ENCODE data around the gene NOL6.

The NOL6 gene

DNA sequence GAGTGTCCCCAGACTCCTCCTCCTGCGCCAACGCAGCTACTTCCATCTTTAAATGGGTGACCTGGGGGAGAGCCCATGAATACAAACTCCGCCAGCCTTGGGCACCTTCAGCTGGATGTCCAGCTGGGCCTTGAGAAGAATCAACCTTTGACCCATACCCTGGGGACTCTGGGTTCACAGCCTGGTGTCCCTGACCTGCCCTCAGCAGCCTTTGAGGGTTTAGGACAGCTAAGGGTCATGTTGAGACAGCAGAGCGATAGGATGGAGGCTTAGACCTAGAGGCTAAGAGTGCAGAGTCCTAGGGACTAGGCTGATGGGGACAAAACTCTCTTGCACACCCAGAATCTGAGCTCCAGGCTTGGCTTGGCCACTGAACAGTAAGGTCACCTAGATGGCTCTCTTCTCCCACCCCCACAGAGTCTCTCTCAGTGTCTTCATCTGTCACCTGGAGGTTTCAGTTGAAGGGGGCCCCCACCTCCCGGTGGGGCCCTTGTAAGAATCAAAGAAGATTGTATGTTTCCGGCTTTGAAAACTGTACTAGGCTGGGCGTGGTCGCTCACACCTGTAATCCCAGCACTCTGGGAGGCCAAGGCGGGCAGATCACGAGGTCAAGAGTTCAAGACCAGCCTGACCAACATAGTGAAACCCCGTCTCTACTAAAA is 19.6 kb downstream of the NOL6 start:
- no peak for DNase-seq (ENCODE audit: low read depth)

DNA sequence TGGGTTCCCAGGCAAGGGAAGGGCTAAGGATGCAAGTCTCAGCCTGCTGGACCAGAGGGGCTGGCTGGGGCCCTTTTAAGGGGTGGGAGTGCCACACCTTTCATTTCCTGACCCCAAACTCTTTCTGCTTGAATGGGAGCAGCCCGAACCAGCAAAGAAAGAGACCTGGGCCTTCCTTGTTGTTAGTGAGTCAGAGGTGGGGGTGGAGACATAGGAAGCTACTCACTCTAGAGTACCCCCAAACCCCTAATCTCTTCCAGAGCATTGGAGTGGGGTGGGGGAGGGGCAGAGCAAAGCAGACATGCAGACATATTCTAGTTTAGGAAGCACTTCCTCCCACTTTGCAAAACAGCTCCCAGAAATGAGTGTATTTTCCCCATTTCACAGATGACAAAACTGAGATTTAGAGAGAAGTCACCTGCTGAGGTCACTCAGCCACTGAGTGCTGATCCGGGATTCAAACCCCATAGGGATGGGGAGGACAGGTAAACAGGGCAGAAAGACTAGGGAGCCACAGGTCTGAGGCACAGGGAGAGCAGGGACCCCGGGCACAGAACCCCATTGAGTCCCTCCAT is 20.4 kb downstream of the NOL6 start:
- DNase-seq (ENCODE audit: low read depth), result no peak

DNA sequence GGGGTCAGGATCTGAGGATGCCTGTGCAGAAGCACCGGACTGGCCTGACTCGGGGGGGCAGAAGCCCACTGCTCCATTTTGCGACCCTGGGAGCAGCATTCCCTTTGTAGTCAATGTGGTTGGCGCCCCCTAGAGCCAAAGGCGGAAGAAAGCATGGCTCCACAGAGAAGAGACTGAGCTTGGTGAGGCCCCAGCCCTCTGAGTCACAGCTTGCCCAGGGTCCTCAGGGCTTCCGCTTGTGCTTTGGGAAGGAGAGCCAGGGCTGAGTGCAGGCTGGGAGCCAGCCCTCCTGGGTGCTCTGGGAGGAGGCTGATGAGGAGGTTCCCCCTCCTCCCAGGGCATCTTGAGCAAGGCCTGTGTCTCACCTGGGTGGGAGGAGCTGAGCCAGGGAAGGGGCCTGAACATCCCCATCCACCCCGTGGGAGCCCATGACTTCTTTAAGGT is 20.9 kb downstream of the NOL6 start:
- no peak for DNase-seq (ENCODE audit: low read depth)

DNA sequence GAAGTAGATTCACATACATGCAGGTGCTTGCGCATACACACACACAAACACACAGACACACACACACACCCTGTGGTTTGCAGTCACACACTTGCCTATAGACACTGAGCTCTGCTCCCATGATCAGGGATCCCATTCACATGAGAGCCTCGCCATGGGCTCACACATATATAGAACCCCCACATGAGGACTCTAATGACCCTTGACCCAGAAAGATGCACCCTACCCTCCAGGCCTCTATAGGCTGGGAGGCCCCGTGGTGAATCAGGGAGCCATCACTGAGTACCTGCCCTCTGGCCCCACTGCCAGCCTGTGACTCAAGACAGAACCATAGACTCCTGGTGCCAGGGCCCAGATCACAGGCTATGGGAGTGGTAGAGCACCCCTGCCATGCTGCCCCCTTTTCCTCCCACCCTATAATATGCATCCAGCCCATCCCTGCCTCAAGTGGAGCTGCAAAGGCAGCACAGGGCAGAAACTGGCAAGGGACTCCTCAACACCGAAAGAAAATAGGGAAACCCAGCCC is 23.0 kb downstream of the NOL6 start:
- no peak for DNase-seq (ENCODE audit: low read depth)

DNA sequence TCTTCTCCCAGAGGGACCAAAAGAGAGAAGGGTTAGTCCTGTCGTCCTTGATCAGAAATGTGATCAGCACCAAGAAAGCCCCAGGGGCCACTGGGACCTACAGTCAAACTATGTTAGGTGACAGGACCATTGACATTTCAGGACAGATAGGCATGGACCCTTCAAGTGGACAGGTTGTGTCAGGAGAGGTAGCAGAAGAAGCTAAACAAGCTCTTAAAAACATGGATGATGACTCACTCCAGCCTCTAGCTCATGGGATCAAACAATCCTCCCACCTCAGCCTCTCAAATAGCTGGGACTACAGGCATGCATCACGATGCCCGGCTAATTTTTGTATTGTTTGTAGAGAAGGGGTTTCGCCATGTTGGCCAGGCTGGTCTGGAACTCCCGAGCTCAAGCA is 24.0 kb downstream of the NOL6 start:
- no peak for DNase-seq (ENCODE audit: low read depth)

DNA sequence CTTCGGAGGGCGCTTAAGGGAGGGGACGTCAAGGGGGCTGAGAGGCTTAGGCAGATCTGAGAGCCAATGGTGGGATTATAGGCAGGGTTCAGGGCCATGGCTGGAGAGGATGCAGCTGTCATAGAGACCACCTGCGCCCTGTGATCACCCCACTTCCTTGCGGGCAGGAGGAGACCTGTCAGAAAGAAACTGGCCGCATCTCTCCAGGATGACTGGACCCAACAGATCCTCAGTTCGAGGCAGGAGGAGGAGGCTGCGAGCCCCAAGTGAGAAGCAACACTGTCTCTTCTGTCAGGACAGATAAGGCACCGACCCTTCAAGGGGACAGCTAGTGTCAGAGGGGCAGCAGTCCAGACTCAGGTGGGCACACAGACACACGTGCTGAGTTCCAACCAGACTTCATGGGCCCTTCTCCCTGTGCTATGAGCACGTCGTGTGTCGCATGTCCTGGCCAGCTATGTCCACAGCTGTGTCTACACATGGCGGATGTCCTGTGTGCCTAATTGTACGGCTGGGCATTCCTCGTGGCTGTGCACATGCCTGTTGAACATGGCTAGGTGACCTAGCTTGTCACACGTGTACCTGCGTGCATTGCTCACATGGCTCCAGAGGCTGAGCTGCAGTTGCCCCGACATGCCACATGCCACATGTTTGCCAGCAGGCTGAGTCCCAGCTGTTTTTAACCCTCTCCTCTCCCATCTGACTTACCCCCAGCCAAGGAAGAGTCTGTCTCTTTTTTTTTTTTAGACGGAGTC is 25.7 kb downstream of the NOL6 start:
- no peak for DNase-seq (ENCODE audit: low read depth)

DNA sequence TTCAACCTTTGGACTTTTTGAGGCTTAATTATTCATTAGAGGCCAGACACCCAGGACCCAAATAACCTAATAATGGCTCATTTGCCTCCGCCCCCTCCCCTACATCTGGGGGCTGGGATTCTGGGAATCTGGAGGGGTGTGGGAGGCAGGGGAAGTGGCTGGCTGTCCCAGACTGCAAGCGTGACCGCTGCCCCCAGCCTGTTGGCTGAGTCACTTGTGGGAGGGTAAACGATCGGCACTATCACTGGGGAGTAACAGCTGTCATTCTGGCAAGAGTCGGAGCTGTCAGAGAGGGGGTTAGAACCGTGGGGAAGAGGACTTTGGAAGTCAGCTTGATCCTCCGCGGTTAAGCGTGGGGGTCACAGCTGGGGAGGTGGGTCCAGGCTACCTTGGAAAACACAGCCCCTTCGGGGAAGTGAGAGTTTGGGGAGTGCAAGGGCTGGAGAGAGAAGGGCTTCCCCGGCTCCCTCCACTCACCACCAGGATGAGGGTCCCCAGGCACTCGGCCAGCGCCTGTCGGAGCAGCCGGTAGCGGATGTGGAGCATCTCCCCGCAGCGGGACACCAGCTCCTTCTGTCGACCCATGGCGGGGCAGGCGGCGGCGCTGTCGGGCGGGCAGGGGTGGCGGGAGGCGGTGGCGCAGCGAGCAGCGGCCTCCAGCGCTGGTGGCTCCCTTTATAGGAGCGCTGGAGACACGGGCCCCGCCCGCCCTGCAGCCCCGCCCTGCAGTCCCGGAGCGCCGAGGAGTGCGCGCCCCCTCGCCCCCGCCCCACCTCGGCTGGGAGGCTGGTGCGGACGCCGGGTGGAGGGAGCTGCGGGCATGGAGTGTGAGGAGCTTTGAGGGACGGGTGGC is 26.6 kb downstream of the NOL6 start, which contains the start of gene AQP3:
TSS of gene AQP3 (minus strand) at position 648 of the 853 bp plus-strand sequence. CDS start at position 585, 63 bp downstream.
- no peak for DNase-seq (ENCODE audit: low read depth)

DNA sequence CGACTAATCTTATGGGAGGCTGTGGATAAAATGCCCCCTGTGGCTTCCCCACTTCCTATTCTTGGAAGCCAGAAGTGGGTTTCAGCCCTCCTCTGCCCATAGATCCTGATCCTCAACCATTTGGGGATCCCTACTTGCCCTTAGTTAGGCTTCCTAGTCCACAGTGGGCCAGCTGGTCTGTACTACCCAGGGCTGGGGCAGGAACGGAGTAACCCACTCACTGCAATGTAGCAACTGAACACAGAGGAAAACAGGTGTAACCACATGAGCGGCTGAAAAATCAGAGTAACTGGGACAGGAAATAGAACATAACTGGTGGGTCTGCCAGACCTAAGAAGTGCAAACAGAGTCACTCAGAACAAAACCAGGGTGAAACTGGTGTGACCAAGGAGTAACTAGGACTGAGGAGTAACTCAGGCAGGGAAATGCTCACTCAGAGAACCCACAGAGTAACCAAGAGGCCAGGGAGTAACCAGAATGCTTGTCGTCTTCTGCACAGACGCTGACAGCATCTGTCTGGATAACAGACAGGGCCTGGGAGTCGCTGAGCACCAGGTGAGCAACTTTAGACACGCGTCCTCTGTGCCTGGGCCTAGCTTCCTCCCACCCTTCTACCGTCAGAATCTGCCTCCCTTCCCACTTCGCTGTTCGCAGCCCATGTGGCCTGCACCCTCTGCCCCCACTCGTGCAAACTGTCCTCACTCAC is 27.3 kb downstream of the NOL6 start:
- DNase-seq (ENCODE audit: low read depth), result no peak

DNA sequence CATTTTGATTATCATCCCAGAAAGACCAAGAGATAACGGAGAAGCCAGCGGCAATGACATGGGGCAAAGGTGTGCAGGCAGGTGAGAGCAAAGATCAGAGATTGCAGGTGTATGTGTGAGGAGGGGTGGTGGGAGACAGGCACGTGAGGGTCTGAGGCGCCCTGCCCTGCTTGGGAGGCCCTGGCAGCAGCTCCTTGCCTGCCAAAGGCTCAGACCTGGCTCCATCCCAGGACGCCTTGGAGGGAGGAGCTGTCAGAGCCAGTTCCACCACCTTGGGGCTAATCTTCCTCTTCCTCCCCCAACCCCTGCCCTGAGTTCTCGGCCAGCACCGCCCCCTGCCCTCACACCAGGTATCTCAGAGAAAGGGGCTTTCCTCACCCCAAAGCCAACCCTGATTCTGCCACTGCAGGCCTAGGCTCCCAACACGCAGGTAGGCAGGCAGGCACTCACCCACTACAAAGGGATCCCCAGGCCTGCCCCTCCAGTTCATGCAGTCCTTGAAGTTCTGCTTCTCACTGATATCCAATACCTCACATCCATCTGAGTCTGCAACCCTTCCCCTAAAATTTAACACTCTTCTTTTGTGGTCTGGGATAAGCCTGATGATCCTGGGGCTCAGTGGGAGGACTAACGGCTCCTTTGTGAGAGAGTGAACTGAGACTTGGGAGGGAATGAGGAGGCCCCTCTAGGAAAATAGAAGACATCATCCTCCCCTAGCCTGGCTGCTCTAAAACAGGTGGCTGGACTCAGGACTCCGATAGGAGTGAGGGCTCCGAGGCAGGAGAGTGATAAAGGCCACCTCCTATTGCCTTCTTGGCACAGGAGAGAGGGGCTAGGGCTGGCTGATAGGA is 28.1 kb downstream of the NOL6 start:
- DNase-seq (ENCODE audit: low read depth), result no peak

DNA sequence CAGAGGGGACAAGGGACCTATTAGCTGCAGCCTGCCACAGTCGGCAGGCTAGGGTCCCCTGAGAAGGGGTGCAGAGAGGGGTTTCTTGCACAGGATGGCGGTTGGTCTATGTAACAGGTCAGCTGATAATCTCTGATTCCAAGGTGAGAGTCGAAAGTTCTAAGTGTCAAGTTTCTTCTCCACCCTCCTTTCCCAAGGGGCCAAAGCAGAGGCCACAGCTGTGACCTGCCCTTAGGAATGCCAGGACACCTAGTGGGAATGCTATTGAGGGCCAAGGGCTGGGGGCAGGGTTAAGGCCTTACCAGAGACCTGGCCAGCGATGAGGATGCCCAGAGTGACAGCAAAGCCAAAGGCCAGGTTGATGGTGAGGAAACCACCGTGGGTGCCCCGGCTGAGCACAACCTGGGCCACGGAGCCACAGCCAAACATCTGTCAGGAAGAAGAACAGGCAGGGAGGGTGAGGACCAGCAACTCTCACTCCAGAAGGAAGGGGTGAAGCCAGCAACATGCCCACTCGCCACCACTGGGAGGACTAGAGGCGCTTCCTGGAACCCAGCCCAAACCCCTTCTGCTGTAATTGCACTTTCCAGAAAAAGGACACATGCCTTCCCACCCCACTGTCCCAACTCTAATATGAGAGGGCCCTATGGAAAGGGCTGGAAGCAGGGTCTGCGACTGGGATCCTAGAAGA is 30.1 kb downstream of the NOL6 start:
- no peak for DNase-seq (ENCODE audit: low read depth)

DNA sequence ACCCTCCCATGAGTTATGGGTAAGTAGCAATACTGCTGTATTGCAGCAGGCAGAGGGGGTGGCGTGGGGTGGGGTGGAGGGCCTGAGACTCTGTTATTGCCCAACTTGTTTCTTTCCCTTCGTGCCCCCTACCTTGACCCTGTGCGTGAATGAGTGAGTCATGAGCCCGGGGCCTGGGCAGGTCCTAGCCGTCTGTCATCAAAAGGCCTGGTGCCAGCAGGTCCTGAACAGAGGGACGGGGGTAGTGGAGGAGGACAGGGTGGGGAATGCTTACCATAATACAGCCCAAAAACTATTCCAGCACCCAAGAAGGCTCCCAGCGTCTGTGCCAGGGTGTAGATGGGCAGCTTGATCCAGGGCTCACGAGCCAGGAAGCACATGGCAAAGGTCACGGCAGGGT is 30.7 kb downstream of the NOL6 start:
- DNase-seq (ENCODE audit: low read depth), result no peak

DNA sequence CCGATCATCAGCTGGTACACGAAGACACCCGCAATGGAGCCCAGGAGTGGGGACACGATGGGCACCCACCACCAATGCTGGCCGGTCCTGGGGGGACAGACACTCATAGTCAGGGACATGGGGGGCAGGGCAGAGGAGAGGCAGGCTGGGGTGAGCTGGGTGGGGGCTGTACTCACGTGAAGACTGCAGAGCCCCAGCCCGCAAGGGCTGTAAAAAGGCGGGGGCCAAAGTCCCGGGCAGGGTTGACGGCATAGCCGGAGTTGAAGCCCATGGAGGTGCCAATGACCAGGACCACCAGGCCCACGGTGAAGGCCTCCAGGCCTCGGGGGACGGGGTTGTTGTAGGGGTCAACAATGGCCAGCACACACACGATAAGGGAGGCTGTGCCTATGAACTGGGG is 31.6 kb downstream of the NOL6 start:
- no peak for DNase-seq (ENCODE audit: low read depth)

DNA sequence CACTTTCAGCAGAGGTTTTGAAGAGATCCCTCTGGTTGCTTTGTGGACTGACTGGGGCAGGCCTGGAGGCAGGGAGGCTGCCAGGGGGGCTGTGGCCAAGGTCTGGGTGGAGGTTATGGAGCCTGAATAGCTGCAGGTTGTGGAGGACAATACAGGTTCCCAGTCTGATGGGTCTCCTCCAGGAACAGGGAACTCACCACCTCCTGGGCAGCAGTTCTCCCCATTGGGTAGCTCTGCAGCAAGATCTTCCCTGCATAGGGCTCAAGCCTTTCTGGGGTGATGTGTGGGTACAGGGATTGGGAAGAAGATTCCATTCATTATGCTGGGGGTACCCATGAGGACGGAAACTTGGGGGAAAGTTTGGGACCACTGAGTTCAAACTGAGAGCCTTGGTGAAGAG is 33.1 kb downstream of the NOL6 start:
- no peak for DNase-seq (ENCODE audit: low read depth)

DNA sequence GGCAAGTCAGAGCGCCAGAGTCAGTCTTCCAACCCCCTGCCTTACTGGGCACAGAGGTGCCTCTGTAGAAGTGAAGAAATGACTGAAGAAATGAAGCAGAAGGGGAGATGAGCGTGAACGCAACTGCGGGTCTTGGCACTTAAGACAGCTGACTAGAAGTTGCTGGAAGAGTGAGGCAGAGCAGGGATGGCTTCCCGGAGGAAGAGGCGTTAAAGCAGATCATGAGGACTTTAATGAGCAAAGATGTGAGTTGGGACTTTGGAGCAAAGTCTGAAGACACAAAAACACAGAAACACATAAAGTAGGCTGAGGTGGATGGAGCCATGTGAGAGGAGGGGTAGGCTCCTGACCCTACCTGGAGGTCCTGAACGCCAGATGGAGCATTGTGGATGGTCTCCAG is 33.5 kb downstream of the NOL6 start:
- no peak for DNase-seq (ENCODE audit: low read depth)

DNA sequence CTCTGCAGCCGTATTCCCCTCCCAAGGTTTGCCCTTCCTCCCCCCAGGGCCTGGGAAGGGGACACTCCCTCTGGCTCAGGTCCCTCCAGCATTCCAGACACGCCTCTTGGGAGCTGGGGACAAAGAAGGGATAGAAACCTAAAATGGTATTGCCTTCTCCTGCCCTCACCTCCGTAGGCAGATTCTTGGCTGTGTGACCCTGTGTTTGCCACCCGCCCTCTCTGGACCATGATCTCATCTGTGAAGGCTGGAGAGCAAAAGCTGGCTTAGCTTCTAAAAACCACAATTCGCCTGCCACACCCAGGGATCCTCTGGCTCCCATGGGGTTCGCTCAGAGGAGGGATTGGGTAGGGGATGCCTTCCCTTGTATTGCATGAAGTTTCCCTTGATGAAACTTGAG is 34.0 kb downstream of the NOL6 start:
- no peak for DNase-seq (ENCODE audit: low read depth)

DNA sequence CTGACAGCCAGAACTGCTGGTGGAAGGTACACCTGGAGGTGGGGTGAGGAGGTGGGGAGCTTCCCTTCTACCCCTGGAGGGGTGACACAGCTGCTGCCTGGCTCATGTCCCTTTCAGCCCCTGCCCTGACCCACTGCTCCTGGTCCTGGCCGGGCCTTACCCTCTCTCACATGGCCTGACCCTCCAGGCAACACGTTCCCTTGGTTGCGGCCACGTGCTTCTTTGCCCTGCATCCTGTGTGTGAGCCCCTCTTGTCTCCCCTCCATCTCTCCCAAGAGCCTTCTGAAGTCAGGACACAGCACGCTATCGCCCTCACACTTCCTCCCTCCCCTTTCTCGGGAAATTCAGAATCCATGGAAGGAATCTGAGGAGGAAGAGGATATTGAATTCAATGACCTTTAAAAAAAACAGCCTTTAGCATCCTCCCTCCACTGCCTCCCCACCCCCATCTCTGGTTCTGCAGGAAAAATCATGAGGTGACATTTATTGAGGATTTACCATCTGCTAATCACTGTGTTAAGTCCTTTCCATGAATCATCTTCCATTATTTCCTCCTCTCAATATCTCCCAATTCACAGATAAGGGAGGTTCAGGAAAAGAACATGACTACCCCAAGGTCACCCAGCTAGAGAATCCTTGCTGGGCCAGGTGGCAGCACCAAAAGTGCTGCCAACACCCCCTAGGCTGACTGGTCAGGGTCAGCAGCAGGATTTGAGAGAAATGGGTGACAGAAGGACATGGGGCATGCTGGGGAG is 34.6 kb downstream of the NOL6 start:
- DNase-seq (ENCODE audit: low read depth), result no peak

DNA sequence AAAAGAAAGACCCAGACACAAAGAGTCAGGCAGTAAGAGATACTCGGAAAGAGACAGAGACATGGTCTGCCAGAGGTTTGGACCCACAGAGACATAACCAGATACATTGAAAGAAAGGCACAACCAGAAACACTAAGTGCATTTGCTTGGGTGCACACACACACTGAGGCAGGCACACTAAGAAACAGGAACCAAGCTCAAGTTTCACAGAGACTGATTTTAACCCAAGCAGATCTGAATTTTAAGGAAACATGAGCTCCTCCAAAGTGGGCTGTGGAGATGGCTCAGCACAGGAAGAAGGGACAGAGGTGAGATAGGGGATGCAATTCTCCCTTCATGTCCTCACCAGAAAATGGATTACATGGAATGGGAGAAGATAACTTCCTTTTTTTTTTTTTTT is 35.8 kb downstream of the NOL6 start:
- no peak for DNase-seq (ENCODE audit: low read depth)

DNA sequence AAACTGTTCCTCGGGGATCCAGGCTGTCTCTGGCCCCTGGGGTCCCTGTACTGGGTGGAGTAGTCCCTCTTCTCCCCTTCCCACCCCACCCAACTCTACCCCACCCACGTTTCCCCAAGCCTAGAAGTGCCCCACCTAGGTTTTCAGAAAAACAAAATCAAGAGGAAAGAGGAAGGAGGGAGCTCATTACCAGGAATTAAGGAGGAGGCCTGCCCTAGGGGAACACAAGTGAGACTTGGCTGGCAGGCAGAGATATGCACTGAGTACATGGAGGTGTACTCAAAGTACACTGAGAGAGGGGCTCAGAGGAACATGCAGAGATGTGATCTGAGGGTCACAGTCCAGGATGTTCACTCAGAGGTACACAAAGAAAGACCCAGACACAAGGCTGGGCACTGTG is 36.5 kb downstream of the NOL6 start:
- DNase-seq (ENCODE audit: low read depth), result no peak

DNA sequence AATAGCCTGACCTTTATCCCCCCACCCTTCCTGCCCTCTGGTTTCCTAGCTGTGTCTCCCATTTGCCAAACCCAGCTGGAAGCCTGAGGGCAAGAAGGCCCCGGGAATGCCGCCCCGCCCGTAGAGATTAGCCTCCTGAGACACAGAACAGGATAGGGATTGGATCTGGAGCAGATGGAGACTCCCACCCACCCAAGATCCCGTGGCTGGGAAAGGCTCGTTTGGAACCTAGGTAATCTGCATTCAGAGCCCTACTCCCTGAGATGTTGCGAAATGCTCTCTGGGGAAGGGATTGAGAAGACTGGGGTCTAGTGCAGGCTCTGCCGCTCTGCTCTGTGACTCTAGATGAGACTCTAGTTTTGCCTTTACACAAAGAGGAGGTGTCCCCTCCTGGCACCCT is 37.3 kb downstream of the NOL6 start:
- DNase-seq (ENCODE audit: low read depth), result no peak

Data from stimulated activated CD8-positive, alpha-beta memory T cell treated with anti-CD3 and anti-CD28 coated beads, Interleukin-7, amount 100 ng/mL, for 24 hours (primary cell).